ENCODE results near the gene ZNF813.

GRCh38 chr19:53511933-53512374 is 44.4 kb downstream of the ZNF813 start:
- TF ChIP-seq, protein P1, sequence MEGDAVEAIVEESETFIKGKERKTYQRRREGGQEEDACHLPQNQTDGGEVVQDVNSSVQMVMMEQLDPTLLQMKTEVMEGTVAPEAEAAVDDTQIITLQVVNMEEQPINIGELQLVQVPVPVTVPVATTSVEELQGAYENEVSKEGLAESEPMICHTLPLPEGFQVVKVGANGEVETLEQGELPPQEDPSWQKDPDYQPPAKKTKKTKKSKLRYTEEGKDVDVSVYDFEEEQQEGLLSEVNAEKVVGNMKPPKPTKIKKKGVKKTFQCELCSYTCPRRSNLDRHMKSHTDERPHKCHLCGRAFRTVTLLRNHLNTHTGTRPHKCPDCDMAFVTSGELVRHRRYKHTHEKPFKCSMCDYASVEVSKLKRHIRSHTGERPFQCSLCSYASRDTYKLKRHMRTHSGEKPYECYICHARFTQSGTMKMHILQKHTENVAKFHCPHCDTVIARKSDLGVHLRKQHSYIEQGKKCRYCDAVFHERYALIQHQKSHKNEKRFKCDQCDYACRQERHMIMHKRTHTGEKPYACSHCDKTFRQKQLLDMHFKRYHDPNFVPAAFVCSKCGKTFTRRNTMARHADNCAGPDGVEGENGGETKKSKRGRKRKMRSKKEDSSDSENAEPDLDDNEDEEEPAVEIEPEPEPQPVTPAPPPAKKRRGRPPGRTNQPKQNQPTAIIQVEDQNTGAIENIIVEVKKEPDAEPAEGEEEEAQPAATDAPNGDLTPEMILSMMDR (IDR thresholded peaks at IDR 0.05), result peak; percentile 95
- TF ChIP-seq, protein P2, sequence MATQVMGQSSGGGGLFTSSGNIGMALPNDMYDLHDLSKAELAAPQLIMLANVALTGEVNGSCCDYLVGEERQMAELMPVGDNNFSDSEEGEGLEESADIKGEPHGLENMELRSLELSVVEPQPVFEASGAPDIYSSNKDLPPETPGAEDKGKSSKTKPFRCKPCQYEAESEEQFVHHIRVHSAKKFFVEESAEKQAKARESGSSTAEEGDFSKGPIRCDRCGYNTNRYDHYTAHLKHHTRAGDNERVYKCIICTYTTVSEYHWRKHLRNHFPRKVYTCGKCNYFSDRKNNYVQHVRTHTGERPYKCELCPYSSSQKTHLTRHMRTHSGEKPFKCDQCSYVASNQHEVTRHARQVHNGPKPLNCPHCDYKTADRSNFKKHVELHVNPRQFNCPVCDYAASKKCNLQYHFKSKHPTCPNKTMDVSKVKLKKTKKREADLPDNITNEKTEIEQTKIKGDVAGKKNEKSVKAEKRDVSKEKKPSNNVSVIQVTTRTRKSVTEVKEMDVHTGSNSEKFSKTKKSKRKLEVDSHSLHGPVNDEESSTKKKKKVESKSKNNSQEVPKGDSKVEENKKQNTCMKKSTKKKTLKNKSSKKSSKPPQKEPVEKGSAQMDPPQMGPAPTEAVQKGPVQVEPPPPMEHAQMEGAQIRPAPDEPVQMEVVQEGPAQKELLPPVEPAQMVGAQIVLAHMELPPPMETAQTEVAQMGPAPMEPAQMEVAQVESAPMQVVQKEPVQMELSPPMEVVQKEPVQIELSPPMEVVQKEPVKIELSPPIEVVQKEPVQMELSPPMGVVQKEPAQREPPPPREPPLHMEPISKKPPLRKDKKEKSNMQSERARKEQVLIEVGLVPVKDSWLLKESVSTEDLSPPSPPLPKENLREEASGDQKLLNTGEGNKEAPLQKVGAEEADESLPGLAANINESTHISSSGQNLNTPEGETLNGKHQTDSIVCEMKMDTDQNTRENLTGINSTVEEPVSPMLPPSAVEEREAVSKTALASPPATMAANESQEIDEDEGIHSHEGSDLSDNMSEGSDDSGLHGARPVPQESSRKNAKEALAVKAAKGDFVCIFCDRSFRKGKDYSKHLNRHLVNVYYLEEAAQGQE (IDR thresholded peaks at IDR 0.05; ENCODE audit: insufficient read depth in 1 of 2, low read depth in 2 of 2, low read length in 1 of 2), result no peak
- TF ChIP-seq POLR2AphosphoS5 (IDR thresholded peaks at IDR 0.05; ENCODE audit: low read depth, low read length), result no peak

Data from Panc1 (cell line).